HG03135 (cell line): ENCODE data around the gene THBS3.
"Not testable (repeated sequence)": the region's sequence is repeated elsewhere in the genome, so short reads cannot be mapped to it uniquely, and the experiment has no call there.

Source experiments
- ATAC-seq: cut with Tn5 transposase; IDR thresholded peaks from one replicate; pipeline ENCODE4 v1.9.1; 2021; ENCODE audit warnings: mild to moderate bottlenecking, moderate library complexity; ENCODE audit not compliant: unreplicated experiment

The THBS3 gene

DNA sequence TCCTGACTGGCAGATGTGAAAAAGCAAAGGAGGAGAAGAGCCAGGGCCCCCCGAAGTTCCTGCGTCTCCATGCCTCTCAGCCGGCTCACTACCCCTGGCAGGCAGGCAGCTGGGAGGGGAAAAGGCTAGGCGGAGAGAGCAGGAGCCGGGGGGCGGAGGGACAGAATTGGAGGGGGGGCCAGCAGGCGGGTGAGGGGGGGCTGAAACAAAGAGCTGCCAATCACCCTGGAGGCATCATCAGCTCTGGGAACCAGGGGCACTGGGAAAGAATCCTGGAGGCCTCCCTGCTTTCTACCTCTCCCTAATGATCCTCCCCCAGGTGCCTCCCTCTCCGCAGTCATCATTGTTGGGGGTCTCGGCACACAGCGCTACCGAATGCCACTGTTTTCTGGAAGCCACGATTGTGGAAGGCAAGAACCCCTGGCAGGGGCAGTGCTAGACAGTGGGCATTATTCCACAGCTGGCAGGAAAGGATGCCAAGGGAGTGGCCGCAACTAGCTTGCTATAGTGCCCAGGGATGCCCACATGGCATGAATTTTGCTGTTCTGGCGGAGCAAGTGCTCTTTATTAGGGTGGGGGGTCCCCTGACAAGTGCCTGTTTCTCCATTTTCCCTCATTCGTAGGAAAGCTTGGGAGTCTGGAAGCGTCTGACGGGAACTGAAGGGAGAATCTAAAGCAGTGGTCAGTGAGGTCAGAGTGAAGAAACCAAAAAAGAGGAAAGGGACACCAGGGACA, at the start of gene THBS3:
THBS3 (minus strand) TSS at position 92 of the 735 bp plus-strand sequence; CDS start at position 71, 21 bp downstream.
- no peak for ATAC-seq

DNA sequence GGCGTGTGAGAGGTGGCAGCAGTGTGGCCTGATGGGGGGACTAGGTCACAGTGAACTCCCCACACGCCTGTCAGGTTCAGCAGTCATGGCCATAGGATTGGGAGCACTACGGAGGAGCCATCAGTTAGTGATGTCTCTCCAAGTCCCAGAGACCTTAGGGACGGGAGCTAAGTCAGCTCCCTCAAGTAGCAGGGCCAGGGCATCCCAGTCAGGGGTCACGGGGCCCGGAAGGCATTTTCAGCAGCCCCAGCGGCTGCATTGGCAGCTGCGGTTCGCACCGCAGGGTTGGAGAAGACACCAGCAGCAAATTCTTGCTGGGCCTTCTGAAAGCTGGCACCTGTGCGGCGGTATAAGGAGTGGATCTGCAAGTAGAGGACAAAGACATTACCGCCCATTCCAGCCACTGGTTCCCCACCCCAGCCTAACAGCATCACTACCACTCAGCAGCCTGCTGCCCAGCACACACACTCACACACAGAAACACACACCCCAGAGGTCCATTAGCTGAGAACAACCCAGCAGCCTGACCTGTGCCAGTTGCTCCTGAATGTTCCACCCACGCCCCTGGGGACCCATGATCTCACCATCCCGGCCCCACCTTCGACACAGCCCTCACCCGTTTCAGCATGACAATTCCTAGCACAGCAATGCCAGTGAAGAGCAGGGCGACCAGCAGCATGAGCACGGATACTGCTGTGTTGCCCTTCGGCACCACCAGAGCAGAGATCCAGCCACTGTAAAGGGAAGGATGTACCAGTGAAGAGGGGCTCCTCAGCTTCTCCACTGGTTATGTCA, 48.6 kb upstream of the THBS3 start:
- no peak for ATAC-seq

DNA sequence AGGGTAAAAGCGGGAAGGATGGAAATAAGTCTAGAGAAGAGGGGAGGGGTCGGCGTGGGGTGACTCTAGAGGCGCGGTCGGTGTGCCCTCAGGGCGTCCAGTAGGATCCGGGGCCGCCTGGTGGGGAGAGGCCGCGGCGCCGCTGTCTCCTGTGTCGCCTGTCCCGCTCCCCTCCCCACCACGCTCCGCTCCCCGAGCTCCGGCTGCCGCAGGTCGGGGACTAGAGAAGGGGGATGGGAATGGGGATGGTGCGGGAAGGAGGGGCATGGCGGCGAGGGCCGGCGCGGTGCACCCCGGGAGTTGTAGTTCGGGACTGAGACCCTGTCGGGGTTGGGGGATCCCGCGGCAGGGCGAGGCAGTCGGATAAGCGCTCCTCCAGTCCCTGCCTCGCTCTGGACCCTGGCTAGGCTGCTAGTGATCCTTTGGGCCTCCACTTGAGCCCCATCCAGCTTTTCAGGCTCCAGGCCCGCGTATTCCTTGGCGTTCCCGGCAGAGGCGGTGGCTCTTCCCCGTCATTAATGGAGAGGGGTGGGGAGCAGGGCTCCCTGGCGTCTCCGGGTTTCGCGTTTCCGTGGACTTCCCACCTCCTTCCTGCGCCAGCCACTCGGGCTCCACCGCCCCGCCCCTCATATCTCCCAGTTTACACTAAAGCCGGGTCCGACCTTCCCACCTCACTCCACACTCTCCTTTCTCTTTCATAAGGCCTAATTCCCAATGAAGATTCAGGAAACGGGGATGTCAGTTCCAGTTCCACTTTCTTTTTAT, 47.7 kb upstream of the THBS3 start, which contains the start of gene ENTREP3:
ENTREP3 (minus strand) TSS at position 241 of the 765 bp plus-strand sequence. CDS start 606 bp downstream, outside the sequence.
- ATAC-seq, result peak; percentile 51

GRCh38 chr1:155254714-155255242, 47.1 kb upstream of the THBS3 start:
- no peak for ATAC-seq

- ATAC-seq, result no peak
Observed at GRCh38 chr1:155254228-155254713, 46.6 kb upstream of the THBS3 start.

GRCh38 chr1:155253797-155254196, 46.1 kb upstream of the THBS3 start:
- ATAC-seq, result no peak

DNA sequence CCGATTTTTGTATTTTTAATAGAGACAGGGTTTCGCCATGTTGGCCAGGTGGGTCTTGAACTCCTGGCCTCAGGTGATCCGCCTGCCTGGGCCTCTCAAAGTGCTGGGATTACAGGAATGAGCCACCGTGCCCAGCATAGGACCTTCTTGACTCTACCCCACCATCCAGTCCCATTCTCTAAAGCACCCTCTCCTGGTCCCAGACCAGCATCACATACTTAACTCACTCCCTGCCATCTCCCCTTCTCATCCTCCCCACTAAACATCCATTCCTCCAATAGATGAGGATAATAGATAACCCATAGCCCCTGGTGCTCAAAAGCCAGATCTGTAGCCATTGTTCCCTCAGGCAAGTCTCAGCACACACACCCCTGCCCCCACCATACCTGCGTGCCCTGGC, 45.5 kb upstream of the THBS3 start:
- ATAC-seq, result no peak

DNA sequence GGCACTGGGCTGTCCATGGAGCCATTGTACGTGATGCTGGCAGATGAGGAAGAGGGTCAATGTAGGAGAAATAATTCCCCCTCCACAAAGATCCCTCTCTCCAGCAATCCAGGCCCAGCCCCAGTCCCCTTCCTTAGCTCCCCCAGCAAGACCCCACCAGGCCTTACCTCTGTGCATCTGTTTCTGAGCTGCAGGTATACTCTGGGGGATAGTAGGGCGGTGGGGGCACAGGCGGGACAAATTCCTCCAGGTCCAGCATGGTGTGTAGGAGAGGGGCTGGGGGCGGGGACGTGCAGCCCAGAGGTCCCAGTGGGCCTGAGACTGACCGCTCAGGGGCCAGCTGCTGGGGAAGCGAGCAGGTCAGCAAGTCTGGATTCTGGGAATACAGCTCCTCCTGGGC, 43.9 kb upstream of the THBS3 start:
- ATAC-seq, result no peak

GRCh38 chr1:155250633-155251449, 43.1 kb upstream of the THBS3 start:
- ATAC-seq, result peak; percentile 81

DNA sequence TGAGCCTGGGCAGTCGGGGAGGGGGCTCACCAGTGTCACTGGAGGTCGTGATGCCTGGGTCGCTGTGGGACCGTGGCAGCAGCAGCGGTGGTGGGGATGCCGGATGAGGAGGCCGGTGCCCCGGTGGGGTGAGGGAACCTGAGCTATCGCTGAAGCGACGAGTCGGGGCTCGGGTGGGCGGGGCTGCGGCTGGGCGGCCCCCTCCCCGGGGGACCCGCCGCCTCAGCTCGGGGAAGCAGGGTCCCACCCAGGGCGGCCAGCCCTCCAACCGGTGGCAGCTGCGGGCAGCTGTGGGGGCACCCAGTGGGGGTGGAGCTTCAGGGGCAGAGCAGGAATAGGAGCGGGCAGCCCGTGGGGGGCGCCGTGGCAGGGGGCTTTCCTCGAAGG, 42.5 kb upstream of the THBS3 start:
- peak; percentile 8 for ATAC-seq

DNA sequence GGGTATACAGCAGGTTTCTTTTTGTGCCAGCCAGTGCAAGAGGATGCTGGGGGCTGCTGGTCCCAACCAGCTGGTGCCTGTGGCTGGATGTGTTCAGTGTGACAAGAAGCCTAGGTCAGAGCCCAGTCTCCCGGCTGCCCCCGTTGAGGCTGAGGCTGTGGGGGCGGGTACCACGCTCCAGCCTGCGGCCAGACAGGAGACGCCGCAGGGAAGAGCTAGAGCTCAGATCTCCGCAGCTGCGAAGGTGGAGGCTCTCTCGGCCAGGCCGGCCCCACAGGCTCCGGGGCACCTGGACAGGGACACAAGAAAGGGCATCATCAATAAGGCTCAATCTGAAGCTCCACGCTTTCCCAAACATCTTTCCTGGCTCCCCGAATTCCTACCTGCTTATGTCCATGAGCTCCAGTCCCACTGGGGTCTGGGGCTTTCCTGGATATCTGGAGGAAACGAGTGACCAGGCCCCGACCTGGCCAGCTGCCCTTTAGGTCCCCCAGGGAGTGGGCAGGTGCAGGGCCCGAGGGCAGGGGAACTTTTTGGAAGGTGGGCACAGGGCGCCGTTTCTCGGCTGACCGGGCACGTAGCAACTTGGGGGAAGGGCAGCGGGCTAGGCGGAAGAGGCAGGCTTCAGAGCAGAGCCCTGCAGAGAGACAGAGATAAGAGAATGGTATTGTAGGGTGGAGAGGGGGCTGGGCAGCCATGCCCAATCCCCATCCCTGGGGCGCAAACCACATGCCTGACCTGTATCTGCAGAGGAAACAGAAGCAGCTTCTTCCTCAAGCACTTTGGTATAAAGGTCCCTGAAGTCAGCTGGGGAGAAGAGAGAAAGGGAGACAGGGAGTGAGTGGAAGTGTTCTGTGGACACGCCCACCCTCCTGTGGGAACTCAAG, 40.2 kb upstream of the THBS3 start:
- no peak for ATAC-seq

- ATAC-seq, result not testable (repeated sequence)
Observed at GRCh38 chr1:155246796-155247195, 39.1 kb upstream of the THBS3 start.

- peak; percentile 11 for ATAC-seq
Observed at GRCh38 chr1:155245163-155245524, 37.4 kb upstream of the THBS3 start.

DNA sequence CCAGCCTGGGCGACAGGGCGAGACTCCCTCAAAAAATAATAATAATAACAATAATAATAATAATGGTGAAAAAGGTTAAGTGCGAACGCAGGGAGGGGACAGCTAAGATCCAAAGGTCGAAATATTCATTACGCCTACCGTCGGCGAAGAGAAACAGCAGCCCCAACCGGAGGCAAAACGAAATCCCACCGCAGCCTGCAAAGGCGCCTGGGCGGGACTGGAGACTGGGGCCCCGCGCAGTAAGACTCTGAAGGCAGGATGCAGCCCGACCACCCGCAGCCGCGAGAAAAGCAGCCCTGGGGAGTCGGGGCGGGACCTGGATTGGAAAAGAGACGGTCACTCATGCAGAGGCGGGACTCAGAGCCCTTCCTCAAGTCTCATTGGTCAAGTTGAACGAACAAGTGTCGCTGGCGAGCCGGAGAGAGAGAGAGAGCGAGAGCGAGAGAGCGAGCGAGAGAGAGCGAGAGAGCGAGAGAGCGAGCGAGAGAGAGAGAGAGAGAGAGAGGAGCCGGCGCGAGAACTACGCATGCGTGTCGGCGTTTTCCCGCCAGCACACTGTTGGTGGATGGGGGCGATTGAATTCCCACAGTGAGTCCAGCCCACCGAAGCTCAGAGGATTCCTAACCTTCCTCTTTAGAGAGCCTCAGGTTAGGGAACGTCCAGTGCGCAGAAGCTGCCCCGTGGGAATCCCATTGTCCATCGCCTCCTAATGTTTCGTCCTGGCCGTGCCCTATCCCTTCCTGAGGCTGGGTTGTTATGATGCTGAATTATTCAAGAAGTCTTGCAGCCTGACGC, 36.9 kb upstream of the THBS3 start:
- ATAC-seq, result peak; percentile 87

DNA sequence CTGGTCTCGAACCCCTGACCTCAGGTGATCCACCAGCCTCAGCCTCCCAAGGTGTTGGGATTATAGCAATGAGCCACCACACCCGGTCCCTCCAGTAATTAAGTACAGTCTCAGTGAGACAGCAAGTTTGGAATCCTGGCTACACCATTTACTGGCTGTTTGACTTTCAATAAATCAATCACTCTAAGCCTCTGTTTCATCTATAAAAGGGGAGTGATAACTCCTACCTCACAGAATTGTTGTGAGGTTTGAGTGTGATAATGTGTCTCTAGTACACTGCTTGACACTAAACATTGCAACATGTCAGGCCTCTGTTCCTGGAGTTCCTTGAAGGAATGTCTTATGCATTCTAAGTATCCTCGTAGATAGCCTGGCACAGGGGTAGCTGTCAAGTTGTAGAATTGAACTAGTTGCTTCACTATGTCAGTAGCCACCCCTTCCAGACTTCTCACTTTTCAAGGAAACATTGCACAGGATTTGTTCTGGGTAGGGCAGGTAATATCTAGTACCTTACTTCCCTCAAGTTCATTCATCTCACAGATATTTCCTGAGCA, 35.2 kb upstream of the THBS3 start:
- no peak for ATAC-seq

- ATAC-seq, result no peak
Observed at GRCh38 chr1:155241841-155242264, 34.2 kb upstream of the THBS3 start.

GRCh38 chr1:155241069-155241679, 33.5 kb upstream of the THBS3 start:
- ATAC-seq, result no peak

DNA sequence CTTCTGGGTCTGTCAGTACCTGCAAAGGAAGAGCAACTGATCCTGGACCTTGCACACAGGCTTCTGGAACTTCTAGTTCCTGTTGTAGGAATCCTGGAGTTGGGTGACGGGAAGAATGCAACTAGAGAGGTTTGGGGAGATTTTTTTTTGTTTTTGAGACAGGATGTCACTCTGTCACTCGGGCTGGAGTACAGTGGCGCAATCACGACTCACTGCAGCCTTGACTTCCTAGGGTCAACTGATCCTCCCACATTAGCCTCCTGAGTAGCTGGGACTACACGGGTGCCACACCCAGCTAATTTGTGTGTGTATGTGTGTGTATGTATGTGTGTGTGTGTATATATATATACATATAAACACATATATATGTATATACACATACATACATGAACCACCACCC, 28.8 kb upstream of the THBS3 start:
- no peak for ATAC-seq
